Measurements from ENCODE around the gene TBL2. TPM values are rescaled to one million over a fixed set of nuclear protein-coding genes. Genes with fewer than 3 reads are reported as not detected.

TBL2 gene
- total RNA-seq, 1 experiment from 2014 or later: 44.0 TPM

DNA sequence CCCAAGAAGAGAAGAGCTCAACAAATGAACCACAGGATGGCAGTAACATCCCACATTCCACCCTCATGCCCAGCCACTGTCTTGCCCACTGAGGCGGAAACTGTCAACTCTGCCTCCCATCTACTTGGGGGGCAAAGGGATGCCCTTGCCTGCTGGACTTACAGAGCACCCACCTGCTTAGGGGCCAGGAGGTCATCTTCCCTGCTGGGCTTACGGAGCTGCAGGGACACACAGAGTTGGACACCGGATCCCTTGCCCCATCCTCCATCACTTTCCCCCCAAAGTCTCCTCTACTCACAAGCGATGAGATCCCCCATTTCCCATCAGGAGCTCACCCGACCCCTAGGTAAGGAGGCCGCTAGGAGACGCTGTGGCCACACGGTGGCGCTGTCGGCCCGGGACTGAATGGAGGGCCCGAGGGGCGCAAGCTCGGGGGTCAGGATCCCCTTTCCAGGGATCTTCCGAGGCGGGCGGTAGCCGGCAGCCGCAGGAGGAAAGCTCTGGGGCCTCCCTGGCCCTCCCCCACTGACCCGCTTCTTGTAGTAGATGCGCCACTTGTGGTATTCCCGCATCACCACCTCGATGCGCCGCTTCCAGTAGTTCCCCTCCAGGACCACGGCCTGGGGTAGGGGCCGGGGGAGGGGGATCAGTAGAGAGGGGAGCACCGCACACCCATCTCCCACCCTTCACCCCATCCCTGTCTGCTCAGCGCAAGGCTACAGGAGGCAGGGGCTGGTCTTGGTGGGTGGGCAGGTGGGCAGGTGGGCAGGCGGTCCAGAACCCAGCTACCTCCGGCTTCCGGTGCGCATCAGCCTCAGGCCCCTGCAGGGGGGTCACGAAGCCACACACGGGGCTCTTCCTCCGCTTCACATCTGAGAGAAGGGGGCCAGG lies 28.7 kb upstream of the TBL2 start:
- H3K36me3 Mint-ChIP-seq (ENCODE audit: insufficient read depth, unreplicated experiment): peaks cover 7% of the 10 kb centered on the region
- POLR2A ChIA-PET: interaction anchor here (0.6 to 1.3 kb wide), 5 partner anchors 29 to 128 kb away, joined by 3 to 5 read pairs (median 3); partner anchors contain the start of genes STX1A and TBL2
- no TSS peak for BruUV-seq (replicated peaks)
- no peaks in the 10 kb centered on the region for H3K27me3 Mint-ChIP-seq (ENCODE audit: insufficient read depth, unreplicated experiment)
- intact Hi-C loops (cut with micrococcal nuclease): loop anchor here (1.0 to 5.0 kb wide), 4 partner anchors 60 to 250 kb away; partner anchors contain the start of gene VPS37D
- H3K9me3 Mint-ChIP-seq (ENCODE audit: unreplicated experiment): no peaks in the 10 kb centered on the region
- TF ChIP-seq, protein P1, sequence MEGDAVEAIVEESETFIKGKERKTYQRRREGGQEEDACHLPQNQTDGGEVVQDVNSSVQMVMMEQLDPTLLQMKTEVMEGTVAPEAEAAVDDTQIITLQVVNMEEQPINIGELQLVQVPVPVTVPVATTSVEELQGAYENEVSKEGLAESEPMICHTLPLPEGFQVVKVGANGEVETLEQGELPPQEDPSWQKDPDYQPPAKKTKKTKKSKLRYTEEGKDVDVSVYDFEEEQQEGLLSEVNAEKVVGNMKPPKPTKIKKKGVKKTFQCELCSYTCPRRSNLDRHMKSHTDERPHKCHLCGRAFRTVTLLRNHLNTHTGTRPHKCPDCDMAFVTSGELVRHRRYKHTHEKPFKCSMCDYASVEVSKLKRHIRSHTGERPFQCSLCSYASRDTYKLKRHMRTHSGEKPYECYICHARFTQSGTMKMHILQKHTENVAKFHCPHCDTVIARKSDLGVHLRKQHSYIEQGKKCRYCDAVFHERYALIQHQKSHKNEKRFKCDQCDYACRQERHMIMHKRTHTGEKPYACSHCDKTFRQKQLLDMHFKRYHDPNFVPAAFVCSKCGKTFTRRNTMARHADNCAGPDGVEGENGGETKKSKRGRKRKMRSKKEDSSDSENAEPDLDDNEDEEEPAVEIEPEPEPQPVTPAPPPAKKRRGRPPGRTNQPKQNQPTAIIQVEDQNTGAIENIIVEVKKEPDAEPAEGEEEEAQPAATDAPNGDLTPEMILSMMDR (IDR thresholded peaks at IDR 0.05; ENCODE audit: unreplicated experiment): peak; percentile 95
- CTCF ChIA-PET: interaction anchor here (0.5 to 5.8 kb wide), 67 partner anchors 8 to 1106 kb away, joined by 3 to 67 read pairs (median 4); partner anchors contain the start of genes ABHD11, MLXIPL and VPS37D
- peaks cover 6% of the 10 kb centered on the region for H3K4me1 Mint-ChIP-seq (ENCODE audit: insufficient read depth, unreplicated experiment)
- no peak overlapping the region for H3K4me3 Mint-ChIP-seq (ENCODE audit: unreplicated experiment)
- H3K27ac Mint-ChIP-seq (ENCODE audit: low read depth, unreplicated experiment): no peak overlapping the region
- peak; percentile 51 for DNase-seq (ENCODE audit: unreplicated experiment)

DNA sequence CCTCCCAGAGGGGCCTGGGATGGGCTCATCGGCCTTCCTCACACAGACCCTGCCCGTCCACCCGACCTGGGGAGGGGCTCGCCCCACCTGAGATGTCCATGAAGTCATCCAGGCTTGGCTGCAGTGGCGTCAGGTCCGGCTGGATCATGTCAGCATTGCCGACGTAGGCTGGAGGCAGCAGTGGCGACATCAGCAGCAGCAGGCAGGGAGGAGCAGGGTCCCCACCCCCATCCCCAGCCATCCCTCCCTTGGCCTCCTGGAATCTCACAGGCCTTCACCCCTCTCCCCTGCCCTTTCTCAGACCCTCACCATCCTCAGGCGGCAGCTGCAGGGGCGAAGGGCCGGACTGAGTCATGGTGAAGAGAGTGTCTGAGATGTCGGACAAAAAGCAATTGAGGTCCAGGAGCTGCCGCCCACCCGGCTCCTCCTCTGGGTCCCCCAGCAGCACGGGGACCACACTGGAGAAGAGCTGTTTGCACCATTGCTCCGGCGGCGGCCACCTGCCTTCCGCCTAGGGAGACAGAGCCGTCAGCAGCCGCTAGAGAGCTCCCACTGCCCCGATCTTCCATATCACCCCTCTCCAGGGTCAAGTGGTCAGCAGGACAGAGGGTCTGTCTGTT lies 27.3 kb upstream of the TBL2 start:
- H3K27me3 Mint-ChIP-seq (ENCODE audit: insufficient read depth, unreplicated experiment): no peaks in the 10 kb centered on the region
- no peaks in the 10 kb centered on the region for H3K9me3 Mint-ChIP-seq (ENCODE audit: unreplicated experiment)
- H3K36me3 Mint-ChIP-seq (ENCODE audit: insufficient read depth, unreplicated experiment): peaks cover 7% of the 10 kb centered on the region
- TF ChIP-seq, protein P1 (IDR thresholded peaks at IDR 0.05; ENCODE audit: unreplicated experiment): no peak
- H3K4me3 Mint-ChIP-seq (ENCODE audit: unreplicated experiment): no peak overlapping the region
- no TSS peak for BruUV-seq (replicated peaks)
- DNase-seq (ENCODE audit: unreplicated experiment): no peak
- CTCF ChIA-PET: interaction anchor here (0.7 to 5.8 kb wide), 25 partner anchors 10 to 423 kb away, joined by 3 to 67 read pairs (median 9); partner anchors contain the start of genes MLXIPL and VPS37D
- intact Hi-C loops (cut with micrococcal nuclease): loop anchor here (2.0 to 5.0 kb wide), 3 partner anchors 61 to 252 kb away; partner anchors contain the start of gene VPS37D
- POLR2A ChIA-PET: interaction anchor here (0.8 kb wide), 1 partner anchor 222 kb away, joined by 3 read pairs; no protein-coding TSS in a partner anchor
- no peak overlapping the region for H3K27ac Mint-ChIP-seq (ENCODE audit: low read depth, unreplicated experiment)
- H3K4me1 Mint-ChIP-seq (ENCODE audit: insufficient read depth, unreplicated experiment): peaks cover 6% of the 10 kb centered on the region

DNA sequence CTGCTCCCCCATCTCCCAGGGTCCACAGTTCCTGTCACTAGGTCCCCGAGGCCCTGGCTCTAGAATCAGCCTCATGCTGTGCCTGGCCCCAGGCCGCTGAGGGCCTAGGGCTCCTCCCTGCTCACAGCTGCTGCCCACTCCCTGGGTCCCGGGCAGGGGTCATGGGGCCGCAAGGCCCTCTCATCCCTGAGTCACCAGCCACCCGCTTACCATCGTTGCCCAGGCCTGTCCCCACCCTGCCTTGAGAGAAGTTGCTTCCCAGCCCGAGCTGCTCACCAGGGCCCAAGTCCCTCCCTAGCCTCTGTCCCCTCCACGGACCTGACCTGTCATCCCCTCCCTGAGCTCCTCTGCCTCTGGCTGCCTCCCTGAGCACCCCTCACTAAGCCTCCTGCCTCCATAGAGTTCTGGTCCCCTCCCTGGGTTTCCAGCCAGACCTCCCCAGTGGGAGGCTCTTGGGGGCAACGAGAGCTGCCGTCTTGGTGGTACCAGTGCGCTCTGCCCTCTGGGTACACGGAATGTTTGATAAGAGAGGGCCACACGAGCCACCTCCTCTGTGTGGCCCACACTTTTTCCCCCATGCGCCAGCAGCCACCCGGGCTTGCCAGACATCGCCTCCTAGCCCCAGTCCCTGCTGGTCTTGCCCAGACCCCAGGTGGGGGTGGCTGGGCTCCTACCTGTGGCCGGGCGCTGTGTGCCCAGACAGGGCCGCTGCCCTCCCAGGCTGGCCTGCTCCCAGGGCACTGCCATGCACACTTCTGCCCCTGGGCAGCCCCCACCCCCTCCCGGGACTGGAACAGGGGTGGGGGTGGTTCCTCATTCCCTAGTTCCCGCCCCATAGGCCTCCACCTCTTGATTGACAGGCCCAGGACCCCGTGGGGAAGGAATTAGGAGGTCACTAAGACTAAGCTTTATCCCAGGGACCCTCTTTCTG lies 24.6 kb upstream of the TBL2 start:
- H3K9me3 Mint-ChIP-seq (ENCODE audit: unreplicated experiment): peaks cover 5% of the 10 kb centered on the region
- no peak overlapping the region for H3K27ac Mint-ChIP-seq (ENCODE audit: low read depth, unreplicated experiment)
- H3K36me3 Mint-ChIP-seq (ENCODE audit: insufficient read depth, unreplicated experiment): no peaks in the 10 kb centered on the region
- H3K4me3 Mint-ChIP-seq (ENCODE audit: unreplicated experiment): peak overlapping the region; percentile 36
- POLR2A ChIA-PET: no interaction called here
- DNase-seq (ENCODE audit: unreplicated experiment): no peak
- TF ChIP-seq, protein P1 (IDR thresholded peaks at IDR 0.05; ENCODE audit: unreplicated experiment): no peak
- CTCF ChIA-PET: interaction anchor here (0.6 to 1.1 kb wide), 5 partner anchors 26 to 434 kb away, joined by 3 to 6 read pairs (median 3); no protein-coding TSS in a partner anchor
- BruUV-seq (replicated peaks): no TSS peak
- H3K27me3 Mint-ChIP-seq (ENCODE audit: insufficient read depth, unreplicated experiment): peaks cover 17% of the 10 kb centered on the region
- peaks cover 6% of the 10 kb centered on the region for H3K4me1 Mint-ChIP-seq (ENCODE audit: insufficient read depth, unreplicated experiment)
- intact Hi-C loops (cut with micrococcal nuclease): no loop called here
